ENCODE data around the gene PIR.
A peak's percentile ranks its signal among the peaks of the same experiment; 100 is the strongest.

Gene PIR

DNA sequence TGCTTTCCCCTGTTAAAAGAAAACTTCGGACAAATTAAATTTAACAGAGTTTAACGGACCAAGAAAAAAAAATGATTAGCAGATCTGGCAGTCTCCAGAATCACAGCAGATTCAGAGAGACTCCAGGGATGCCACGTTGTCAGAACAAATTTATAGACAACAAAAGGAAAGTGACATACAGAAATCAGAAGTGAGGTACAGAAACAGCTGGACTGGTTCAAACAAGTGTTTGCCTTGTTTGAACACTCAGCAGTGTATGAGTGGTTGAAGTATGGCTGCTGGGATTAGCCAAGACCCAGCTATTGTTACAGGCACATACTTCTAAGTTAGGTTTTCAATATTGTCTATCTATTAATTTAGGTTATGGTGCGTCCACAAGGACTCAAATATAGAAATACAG lies 19.1 kb downstream of the PIR start:
- TF ChIP-seq, protein P1, sequence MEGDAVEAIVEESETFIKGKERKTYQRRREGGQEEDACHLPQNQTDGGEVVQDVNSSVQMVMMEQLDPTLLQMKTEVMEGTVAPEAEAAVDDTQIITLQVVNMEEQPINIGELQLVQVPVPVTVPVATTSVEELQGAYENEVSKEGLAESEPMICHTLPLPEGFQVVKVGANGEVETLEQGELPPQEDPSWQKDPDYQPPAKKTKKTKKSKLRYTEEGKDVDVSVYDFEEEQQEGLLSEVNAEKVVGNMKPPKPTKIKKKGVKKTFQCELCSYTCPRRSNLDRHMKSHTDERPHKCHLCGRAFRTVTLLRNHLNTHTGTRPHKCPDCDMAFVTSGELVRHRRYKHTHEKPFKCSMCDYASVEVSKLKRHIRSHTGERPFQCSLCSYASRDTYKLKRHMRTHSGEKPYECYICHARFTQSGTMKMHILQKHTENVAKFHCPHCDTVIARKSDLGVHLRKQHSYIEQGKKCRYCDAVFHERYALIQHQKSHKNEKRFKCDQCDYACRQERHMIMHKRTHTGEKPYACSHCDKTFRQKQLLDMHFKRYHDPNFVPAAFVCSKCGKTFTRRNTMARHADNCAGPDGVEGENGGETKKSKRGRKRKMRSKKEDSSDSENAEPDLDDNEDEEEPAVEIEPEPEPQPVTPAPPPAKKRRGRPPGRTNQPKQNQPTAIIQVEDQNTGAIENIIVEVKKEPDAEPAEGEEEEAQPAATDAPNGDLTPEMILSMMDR (IDR thresholded peaks at IDR 0.05; ENCODE audit: control insufficient read depth, extremely low read depth, insufficient read depth): no peak
- H3K4me3 ChIP-seq (ENCODE audit: low read depth, low read length): no peak overlapping the region
- DNase-seq (ENCODE audit: low read depth): no peak

DNA sequence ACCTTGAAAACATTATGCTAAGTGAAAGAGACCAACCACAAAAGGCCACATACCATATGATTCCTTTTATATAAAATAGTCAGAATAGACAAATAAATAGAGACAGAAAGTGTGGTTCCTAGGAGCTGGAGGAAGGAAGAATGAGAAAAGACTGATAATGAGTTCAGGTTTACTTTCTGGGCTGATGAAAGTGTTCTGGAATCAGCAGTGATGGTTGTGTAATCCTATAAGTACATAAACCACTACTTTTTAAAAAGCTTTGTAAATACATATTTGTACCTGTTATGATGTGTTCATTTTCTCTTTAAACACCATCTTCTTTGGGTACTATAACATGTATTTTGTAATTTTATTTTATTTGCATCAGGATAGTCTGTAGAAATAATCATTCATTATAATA lies 20.6 kb downstream of the PIR start:
- TF ChIP-seq, protein P1 (IDR thresholded peaks at IDR 0.05; ENCODE audit: control insufficient read depth, extremely low read depth, insufficient read depth): no peak
- H3K4me3 ChIP-seq (ENCODE audit: low read depth, low read length): no peak overlapping the region
- no peak for DNase-seq (ENCODE audit: low read depth)

DNA sequence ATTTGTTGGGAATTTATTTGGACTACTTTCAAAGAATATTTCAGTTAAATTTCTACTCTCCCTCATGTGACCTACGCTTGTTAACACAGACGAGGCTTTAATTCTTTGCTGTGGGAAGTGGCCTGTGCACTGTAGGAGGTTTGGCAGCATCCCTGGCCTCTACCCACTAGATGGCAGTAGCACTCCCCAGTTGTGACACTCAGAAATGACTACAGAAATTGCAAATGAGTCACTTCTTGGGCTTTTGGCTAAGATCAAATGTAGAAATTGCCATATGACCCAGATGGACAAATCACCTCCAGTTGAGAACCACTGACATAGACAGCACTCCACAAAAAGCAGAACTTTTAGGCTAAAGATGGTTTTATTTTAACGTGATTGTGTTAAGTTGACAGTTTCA lies 22.1 kb downstream of the PIR start:
- no peak overlapping the region for H3K4me3 ChIP-seq (ENCODE audit: low read depth, low read length)
- DNase-seq (ENCODE audit: low read depth): no peak
- TF ChIP-seq, protein P1 (IDR thresholded peaks at IDR 0.05; ENCODE audit: control insufficient read depth, extremely low read depth, insufficient read depth): peak; percentile 69

DNA sequence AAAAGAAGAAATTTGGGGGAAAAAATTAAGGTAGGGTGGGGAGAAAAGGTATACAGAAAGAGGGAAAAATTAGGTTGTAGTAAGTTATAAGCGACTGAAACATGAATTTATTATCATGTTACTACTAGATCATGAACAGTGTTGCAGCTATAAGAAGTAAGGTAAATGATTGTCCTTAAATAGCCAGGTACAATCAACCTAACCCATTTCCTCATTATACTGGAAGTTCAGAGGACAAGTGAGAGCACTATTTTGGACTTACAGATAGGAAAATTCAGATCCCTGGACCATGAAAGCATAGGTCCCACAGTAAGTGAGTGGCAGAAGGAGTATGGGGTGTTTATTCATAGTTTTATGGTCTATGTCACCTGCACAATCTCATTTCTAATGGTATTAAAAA lies 23.5 kb downstream of the PIR start:
- DNase-seq (ENCODE audit: low read depth): no peak
- no peak overlapping the region for H3K4me3 ChIP-seq (ENCODE audit: low read depth, low read length)
- TF ChIP-seq, protein P1 (IDR thresholded peaks at IDR 0.05; ENCODE audit: control insufficient read depth, extremely low read depth, insufficient read depth): no peak

DNA sequence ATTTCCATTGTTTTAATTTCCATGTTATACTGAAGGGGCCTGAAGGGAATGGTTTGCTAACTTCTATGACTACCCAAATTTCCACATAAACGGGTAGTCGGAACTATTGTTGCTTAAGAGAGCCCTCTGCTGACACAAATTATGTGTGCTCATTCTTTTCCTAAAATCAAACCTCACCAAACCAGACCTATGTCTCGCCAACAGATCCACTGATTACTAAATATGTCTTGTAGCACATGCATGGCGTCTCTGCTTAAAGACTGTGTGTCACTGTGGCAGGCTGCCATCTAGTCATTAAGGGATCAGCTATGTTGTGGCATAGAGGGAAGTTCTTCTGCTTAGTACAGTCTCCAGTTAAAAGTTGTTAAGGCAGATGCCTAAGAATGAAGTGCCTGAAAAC lies 25.1 kb downstream of the PIR start:
- H3K4me3 ChIP-seq (ENCODE audit: low read depth, low read length): no peak overlapping the region
- peak; percentile 85 for DNase-seq (ENCODE audit: low read depth)
- TF ChIP-seq, protein P1 (IDR thresholded peaks at IDR 0.05; ENCODE audit: control insufficient read depth, extremely low read depth, insufficient read depth): peak; percentile 26; the same call in 1 of the 2 replicates

DNA sequence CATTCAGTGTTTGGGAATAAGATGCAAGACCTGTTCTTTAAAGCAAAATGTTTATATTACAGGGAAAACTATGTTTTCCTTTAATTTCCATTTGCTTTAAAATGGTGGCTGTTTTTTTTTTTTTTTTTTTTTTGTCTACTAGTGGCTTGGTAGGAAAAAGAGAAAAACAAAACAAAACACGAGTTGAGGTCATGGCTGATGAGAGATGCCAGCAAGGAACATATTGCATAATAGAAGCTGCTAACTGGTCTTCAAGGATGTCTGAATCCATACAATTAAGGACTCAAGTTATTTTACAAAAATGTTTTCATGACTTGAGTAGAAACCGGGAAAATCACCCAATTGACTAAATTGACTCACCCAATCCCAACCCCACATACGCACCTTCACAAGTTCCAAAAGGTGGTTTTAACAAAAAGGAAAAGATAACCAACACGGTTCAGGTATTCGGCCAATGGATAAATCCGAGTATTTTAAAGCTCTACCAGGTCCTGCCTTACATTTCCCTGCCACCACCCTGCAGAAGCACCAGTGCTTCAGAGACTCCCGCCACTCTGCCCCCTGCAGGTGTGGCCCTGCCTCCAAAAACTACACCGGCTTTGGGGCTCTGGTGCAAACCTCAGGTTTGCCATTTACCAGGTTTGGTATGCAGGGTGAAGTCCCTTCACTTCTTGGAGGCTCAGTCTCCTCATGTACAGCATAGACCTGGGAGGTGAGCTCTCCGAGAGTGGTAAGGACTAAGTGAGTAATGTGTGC lies 27.1 kb downstream of the PIR start:
- TF ChIP-seq, protein P1 (IDR thresholded peaks at IDR 0.05; ENCODE audit: control insufficient read depth, extremely low read depth, insufficient read depth): no peak
- no peak overlapping the region for H3K4me3 ChIP-seq (ENCODE audit: low read depth, low read length)
- no peak for DNase-seq (ENCODE audit: low read depth)

DNA sequence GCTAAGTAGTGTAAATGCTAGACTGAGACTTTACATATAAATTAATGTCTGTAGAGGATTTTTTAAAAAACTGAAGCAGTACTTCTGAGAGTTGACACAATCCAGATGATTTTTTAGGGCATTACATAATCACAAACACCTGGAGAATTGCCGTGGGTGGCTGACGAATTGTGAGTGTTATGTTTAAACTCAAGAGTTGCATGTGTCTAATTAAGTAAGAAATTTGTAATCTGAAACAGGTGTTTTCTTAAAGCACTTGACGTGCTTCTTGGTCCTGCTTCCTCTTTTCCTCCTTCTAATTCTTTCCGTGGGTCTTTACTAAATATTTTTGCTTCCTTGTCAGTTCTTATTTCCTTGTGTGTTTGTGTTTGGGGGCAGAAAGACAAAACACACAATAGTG lies 27.8 kb downstream of the PIR start:
- H3K4me3 ChIP-seq (ENCODE audit: low read depth, low read length): no peak overlapping the region
- no peak for DNase-seq (ENCODE audit: low read depth)
- TF ChIP-seq, protein P1 (IDR thresholded peaks at IDR 0.05; ENCODE audit: control insufficient read depth, extremely low read depth, insufficient read depth): no peak

Data from LNCaP clone FGC (cell line).